NCI-H2171 treated with DMSO at 0.1 percent for 48 hours (cell line): ENCODE data around the gene ADAMTS6.
"Not testable (repeated sequence)": the region's sequence is repeated elsewhere in the genome, so short reads cannot be mapped to it uniquely, and the experiment has no call there.

Experiments
- DNase-seq: peaks from one replicate; lab custom pipeline; 2025; lab: John Stamatoyannopoulos, UW

Gene ADAMTS6

GRCh38 chr5:65481635-65482295 is at the start of gene ADAMTS6:
Gene ADAMTS6 (minus strand): TSS chr5:65481920. CDS start chr5:65473673, 8,247 bp downstream.
- DNase-seq: peak; percentile 81

GRCh38 chr5:65530904-65531303 is 49.2 kb upstream of the ADAMTS6 start:
- DNase-seq: no peak

GRCh38 chr5:65525726-65526125 is 44.0 kb upstream of the ADAMTS6 start:
- no peak for DNase-seq

DNA sequence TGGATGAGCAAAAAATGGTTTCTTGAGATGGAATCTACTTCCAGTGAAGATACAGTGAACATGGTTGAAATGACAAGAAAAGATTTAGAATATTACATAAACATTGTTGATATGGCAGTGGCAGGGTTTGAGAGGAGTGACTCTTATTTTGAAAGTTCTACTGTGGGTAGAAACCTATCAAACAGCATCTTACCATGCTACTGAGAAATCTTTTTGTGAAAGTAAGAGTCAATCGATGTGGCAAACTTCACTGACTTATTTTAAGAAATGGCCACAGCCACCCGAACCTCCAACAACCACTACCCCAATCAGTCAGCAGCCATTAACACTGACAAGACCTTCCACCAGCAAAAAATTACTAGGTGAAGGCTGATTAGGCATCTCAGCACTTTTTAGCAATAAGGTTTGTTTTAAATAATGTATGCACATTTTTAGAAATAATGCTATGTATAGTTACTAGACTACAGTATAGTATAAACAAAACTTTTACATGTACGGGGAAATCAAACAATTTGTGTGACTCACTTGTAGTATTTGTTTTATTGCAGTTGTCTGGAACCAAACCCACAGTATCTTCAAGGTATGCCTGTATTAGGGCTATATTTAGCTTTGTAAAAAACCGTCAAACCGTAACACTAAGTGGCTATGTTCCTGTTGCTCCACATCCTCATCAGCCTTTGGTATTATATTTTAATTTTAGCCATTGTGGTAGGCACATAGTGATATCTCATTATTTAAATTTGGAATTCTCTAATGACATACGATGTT is 30.6 kb upstream of the ADAMTS6 start:
- no peak for DNase-seq

GRCh38 chr5:65508978-65509377 is 27.3 kb upstream of the ADAMTS6 start:
- DNase-seq: no peak

DNA sequence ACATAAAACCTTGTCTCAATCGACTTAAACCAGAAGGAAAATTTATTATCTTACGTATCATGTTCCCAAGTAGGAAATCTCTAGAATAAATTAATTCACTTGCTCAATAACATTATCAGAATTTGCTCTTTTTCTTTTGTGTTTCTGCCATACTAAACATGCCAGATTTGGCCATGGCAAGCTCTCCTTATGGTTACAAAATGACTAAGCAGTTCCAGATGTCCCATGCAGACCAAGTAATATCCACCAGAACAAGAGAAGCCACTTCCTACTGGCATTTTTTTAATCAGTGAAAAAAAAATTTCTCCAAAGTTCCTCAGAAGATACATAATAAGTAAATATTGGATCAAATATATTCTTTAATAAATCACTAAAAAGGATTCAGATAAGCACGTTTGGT is 25.2 kb upstream of the ADAMTS6 start:
- DNase-seq: peak; percentile 3

DNA sequence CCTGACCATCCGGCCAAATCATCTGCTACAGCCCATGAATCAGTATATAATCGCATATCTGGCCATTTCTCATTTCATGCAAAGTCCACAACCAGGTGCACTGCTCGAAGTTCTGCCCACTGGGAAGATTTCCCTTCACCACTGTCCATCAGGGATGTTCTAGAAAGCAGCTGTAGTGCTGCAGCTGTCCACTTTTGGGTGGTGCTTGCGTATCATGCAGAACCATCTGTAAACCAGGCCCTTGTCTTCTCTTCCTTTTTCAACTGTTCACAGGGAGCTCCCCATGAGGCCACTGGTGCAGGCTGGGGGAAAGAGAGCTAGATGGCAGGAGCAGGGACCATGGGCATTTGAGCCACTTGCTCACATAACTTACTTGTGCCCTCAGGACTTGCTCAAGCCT is 7.4 kb upstream of the ADAMTS6 start:
- DNase-seq: no peak

DNA sequence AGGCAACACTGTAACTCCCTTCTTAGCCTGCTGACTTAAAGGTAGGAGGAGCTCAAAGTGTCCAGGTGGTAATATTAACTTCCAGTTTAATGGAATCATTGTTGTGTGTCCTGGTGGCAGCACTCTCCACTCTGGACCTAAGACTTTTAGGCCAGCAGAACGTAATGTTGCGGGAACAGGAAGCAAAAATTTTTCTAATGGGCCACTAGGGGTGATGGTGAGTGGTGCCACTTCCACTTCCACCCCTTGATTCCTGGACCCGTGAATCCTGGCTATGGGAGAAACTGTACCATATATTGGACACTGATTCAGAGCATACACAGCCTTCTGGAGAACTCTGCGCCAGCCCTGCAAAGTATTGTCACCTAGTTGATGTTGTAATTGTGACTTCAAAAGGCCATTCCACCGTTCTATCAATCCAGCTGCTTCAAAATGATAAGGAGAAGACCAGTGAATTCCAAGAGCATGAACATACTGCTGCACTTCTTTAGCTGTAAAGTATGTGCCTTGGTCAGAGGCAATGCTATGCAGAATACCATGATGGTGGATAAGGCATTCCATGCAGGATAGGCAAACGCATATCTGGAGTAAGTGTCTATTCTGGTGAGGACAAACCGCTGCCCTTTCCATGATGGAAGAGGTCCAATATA is 6.4 kb upstream of the ADAMTS6 start:
- not testable (repeated sequence) for DNase-seq

DNA sequence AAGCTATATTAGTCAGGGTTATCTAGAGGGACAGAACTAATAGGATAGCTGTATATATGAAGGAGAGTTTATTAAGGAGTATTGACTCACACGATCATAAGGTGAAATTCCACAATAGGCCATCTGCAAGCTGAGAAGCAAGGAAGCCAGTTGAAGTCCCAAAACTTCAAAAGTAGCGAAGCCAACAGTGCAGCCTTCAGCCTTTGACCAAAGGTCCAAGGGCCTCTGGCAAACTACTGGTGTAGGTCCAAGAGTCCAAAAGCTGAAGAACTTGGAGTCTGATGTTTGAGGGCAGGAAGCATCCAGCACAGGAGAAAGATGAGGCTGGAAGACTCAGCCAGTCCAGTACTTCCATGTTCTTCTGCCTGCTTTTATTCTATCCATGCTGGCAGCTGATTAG is 5.1 kb upstream of the ADAMTS6 start:
- not testable (repeated sequence) for DNase-seq

DNA sequence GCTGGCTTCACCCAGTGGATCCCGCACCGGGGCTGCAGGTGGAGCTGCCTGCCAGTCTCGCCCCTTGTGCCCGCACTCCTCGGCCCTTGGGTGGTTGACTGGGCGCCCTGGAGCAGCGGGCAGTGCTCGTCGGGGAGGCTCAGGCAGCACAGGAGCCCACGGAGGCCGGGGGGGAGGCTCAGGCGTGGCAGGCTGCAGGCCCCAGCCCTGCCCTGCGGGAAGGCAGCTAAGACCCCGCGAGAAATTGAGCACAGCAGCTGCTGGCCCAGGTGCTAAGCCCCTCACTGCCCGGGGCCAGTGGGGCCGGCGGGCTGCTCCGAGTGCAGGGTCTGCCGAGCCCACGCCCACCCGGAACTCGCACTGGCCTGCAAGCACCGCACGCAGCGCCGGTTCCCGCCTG is 3.7 kb upstream of the ADAMTS6 start:
- DNase-seq: no peak

GRCh38 chr5:65483546-65484346 is 2.0 kb upstream of the ADAMTS6 start:
- DNase-seq: peak; percentile 55

GRCh38 chr5:65482736-65483545 is 1.2 kb upstream of the ADAMTS6 start:
- DNase-seq: peak; percentile 36

- DNase-seq: peak; percentile 36
These were observed 596 bp upstream of the ADAMTS6 start for GRCh38 chr5:65482296-65482735.

GRCh38 chr5:65481171-65481581 is 544 bp downstream of the ADAMTS6 start:
- DNase-seq: no peak

DNA sequence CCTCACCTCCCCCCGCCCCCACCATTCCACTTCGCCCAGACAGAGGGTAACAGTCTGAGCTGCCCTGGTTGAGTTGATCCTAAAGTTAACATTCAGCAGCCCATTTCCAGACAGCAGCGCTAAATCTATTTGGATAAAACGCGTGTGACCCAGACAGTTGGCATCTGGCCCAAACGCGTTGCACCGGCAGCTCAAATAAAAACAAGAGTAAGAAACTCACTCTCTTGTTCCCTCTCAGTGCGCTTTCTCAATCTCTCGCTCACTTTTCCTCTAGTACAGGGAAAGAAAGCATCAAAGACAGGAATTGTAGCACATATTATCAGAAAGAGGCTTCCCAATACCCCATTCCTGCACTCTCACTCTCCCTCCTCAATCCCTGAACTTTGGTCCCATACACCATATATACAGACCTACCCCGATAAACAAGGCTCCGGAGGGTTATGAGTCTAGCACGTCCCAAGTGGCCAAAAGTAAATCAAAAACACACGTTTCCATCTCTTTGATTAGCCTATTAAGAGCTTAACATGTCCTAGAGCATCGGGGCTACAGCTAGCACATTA is 1.3 kb downstream of the ADAMTS6 start:
- peak; percentile 29 for DNase-seq

- DNase-seq: no peak
These were observed 2.2 kb downstream of the ADAMTS6 start for GRCh38 chr5:65479527-65479926.

DNA sequence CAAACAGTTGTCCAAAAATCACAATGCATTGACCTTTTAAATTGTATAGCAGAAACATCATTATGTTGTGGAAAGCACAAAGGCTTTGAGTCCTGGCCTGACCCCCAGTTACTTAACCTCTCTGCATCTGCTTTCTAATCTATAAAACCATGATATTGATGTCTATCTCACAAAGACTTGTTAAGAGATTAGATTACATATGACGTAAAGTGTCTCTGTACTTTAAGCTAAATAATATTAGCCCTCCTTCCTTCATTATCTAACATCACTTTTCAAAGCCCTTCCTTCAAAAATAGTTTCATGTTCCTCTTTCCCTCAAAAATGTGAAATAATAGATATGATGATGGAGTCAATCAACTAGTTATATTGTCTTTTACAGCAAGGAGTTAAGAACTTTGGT is 3.4 kb downstream of the ADAMTS6 start:
- no peak for DNase-seq

GRCh38 chr5:65475895-65476294 is 5.8 kb downstream of the ADAMTS6 start:
- DNase-seq: no peak

DNA sequence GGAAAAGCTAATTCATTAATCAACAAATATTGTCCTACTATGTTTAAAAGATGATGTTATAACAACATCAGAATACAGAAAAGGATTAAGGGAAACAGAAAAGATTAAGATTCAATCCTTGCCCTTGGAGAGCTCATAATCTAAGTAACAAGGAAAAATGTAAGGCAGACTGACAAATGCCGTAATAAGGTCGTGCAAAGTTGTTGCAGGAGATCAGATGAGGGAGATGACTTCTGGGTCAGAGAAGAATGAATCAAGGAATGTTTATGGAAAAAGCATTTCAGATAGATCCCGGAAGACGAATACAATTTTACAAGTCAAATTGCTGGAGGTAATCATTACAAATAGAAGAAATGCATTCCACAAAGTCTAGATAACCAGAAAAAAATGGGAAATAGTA is 6.4 kb downstream of the ADAMTS6 start:
- DNase-seq: no peak

GRCh38 chr5:65474130-65474711 is 7.5 kb downstream of the ADAMTS6 start:
- no peak for DNase-seq

DNA sequence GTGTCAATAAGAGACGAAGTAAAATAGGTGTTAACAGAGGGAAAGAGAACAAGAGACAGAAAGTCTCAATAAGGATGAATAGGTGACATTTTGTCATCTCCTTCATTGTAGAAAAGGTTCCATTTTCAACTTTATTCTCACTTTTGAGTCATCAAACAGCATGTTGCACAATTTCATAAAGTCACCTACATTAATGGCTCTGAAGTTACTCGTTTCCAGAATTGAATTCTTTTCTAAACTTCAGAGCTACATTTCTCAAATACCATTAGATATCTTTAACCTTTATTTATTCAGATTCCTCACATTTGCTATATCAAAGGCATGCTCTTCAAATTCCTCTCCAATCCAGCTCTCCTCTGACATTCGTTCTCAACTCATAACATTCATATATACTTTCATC is 13.1 kb downstream of the ADAMTS6 start:
- DNase-seq: no peak
